WI38 (cell line): ENCODE results near the gene INSC.

Experiments
- H3K4me3 ChIP-seq: 2 replicates; pipeline ENCODE4 v1.5.1; 2011; ENCODE audit warnings: low read depth, mild to moderate bottlenecking, control low read depth, low read length
- TF ChIP-seq, protein P1 (sequence below): IDR thresholded peaks from 2 replicates; pipeline ENCODE4 v1.5.1; 2012; ENCODE audit warnings: low read depth, mild to moderate bottlenecking, control low read depth, low read length

Gene INSC

DNA sequence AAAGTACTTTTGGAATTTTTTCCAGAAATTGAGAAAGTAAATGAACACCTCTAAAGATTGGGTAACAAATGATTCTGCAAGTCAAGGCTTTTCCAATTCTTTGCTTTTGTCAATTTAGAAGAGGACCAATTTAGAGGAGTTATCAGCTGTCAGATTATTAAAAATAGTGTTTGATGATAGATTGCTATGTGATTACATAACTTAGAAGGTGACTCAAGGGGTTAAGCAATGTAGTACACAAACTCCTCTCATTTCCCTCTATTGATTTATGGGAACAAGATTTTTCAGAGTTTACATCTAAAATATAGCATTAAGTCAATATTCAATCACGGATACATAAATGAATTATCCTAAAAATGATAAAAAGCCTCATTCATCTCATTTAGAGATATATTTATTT, 70.3 kb downstream of the INSC start:
- TF ChIP-seq, protein P1, sequence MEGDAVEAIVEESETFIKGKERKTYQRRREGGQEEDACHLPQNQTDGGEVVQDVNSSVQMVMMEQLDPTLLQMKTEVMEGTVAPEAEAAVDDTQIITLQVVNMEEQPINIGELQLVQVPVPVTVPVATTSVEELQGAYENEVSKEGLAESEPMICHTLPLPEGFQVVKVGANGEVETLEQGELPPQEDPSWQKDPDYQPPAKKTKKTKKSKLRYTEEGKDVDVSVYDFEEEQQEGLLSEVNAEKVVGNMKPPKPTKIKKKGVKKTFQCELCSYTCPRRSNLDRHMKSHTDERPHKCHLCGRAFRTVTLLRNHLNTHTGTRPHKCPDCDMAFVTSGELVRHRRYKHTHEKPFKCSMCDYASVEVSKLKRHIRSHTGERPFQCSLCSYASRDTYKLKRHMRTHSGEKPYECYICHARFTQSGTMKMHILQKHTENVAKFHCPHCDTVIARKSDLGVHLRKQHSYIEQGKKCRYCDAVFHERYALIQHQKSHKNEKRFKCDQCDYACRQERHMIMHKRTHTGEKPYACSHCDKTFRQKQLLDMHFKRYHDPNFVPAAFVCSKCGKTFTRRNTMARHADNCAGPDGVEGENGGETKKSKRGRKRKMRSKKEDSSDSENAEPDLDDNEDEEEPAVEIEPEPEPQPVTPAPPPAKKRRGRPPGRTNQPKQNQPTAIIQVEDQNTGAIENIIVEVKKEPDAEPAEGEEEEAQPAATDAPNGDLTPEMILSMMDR, result no peak
- no peak overlapping the region for H3K4me3 ChIP-seq

DNA sequence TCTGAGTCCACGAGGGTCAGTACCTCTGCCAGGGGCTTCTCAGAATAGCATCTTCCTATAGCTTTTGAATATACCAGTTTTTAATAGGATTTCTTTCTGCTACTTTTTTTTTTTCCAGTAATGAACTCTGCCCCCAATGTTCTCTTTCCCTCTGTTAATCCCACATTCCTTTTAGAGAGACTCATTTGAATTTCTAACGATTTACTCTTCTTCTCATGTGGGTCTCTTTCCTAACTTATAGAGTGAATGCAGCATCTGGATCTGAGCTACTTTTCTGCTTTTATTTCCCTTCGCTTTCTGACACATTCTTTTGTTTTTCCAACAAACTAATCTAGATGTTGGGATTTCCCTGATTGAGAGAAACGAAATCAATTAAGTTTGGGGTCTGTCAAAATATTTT, 71.4 kb downstream of the INSC start:
- H3K4me3 ChIP-seq, result no peak overlapping the region
- TF ChIP-seq, protein P1, result no peak

DNA sequence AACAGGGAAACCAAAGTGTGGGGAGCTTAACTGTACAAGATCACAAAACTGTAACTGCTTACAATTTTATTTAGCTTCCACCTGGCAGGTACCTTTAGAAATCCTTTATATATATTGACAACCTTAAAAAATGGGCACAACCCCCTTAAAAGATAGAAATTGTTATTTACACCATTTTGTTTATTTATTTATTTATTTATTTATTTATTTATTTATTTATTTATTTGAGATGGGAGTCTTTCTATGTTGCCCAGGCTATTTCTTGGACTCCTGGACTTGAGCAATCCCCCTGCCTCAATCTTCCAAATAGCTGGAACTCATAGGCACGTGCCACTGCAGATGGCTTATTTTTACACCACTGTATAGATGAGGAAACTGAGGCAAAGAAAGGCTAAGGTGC, 74.5 kb downstream of the INSC start:
- TF ChIP-seq, protein P1, result no peak
- no peak overlapping the region for H3K4me3 ChIP-seq

DNA sequence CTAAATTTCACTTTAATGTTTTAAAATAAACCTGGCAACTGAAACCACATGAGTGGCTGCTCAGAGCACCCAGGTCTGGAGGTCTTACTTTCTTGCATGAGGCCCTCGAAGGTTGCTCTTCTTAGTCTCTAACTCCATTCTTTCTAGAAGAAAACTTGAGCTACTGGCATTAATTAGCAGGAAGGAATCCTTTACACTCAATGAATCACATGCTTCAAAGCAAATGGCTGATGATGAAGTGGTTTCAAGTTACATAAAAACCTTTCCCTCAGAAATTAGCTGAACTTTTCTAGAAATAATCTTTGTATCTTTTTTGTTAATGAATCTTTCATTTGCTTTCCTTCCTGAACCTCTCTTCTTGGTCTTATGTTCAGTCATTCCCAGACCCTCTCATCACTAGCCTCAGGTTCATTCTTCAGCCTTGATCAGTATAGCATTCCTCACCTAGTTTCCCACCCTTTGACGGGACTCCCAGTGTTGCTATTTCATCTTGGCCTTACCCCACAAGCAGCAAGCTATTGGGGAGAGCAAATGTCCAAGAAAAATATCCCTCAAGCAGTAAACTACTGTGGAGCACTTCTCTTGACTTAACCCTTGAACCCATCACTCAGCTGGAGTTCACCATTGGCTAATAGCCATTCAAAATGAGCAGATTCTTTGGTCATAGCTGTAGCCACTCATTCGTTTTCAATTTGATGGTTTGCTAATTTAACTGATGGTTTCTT, 75.1 kb downstream of the INSC start:
- TF ChIP-seq, protein P1, result no peak
- H3K4me3 ChIP-seq, result no peak overlapping the region

DNA sequence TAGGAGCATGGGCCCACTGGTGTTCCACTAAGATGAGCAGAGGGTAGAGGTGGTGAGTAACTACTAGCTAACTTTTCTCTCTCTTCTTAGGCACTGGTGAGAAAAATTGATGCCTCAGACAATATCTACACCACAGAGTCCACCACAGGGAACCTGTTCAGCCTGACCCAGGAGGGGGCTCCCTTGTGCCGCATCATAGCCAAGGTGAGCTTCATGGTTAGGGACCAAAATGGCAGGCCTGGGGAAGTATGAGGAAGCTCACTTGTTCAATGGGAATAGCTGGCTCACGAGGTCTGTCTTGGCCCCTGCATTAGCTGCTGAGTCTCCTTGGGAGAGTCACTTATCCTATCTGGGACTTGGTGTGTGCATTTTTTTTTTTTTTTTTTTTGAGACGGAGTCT, 75.9 kb downstream of the INSC start:
- no peak overlapping the region for H3K4me3 ChIP-seq
- TF ChIP-seq, protein P1, result no peak

DNA sequence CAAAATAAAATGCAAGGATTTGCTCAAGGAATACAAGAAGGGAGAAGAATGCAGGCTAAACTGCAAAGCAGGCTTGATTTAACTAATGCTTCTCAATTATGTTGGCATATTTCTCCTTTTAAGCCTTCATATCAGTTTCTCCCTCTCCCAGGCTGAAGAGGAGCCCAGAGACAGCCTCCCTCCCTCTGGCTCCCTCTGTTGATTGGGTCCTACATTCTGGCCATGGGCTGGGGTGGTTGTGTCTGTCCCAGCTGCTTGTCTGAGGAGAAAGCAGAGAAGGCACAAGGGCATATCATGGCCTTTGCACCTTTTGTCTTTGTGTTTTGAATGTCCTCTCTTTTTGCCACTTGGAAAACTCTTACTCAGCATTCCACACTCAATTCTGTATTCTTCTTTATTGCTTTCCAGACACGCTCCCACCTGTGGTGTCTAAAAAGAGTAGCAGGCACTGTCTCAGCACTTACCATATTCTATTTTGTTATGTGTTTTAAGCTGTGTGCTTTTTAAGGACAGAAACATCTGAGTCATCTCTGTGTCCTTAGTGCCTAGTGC, 77.4 kb downstream of the INSC start:
- H3K4me3 ChIP-seq, result no peak overlapping the region
- TF ChIP-seq, protein P1, result no peak

DNA sequence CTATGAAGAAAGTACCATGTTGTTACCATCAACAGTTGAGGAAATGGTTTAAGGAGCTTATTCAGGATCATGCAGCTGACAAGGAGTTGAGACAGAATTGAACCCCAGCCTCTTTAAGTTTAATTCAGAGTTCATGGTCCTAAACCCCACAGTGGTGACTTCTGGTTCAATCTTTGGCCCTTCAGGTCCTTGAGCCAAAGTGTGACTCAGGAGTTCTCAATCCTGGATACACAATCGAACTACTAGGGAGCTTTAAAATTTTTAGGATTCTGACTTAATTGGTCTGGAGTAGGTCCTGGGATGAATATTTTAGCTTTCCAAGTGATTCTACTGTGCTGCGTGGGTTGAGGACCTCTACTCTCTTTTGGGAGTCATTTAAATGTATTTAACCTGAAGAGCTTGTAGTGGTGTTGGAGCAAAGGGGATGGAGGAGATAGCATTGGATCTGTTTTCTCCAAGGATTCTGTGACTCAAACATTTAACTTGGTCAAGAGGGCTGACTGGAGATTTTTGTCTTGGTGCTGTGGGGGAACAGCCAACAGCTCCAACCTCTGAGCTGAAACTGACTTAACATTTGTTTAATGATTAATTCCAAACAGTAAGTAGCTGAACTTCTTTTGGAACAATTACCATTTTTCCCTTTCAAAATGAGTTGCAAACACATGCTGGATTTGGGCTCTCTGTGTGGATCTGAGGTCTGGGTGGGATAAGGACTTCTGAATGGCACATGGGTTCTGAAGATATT, 80.1 kb downstream of the INSC start:
- TF ChIP-seq, protein P1, result no peak
- H3K4me3 ChIP-seq, result no peak overlapping the region
